GM18907 (cell line): ENCODE results near the gene PRC1.

Experiments used
- ATAC-seq: cut with Tn5 transposase; IDR thresholded peaks from one replicate; pipeline ENCODE4 v1.9.1; 2021; ENCODE audit warnings: mild to moderate bottlenecking, moderate library complexity; ENCODE audit not compliant: unreplicated experiment

The PRC1 gene

GRCh38 chr15:90989040-90989768 is 5.1 kb downstream of the PRC1 start:
- no peak for ATAC-seq

- no peak for ATAC-seq
Measured at GRCh38 chr15:90988296-90988695, 6.0 kb downstream of the PRC1 start.

- ATAC-seq: no peak
Measured at GRCh38 chr15:90987561-90988141, 6.7 kb downstream of the PRC1 start.

- no peak for ATAC-seq
Measured at GRCh38 chr15:90986790-90987507, 7.4 kb downstream of the PRC1 start.

- peak; percentile 41 for ATAC-seq
Measured at GRCh38 chr15:90982135-90982534, 12.2 kb downstream of the PRC1 start.

- peak; percentile 62 for ATAC-seq
Measured at GRCh38 chr15:90981681-90982080, 12.7 kb downstream of the PRC1 start.

- ATAC-seq: no peak
Measured at GRCh38 chr15:90979582-90979981, 14.8 kb downstream of the PRC1 start.

GRCh38 chr15:90974216-90974615 is 20.1 kb downstream of the PRC1 start:
- ATAC-seq: no peak

GRCh38 chr15:90972133-90972532 is 22.2 kb downstream of the PRC1 start:
- ATAC-seq: no peak

- ATAC-seq: no peak
Measured at GRCh38 chr15:90970274-90970673, 24.1 kb downstream of the PRC1 start.

- no peak for ATAC-seq
Measured at GRCh38 chr15:90968434-90968833, 25.9 kb downstream of the PRC1 start.

- no peak for ATAC-seq
Measured at GRCh38 chr15:90967206-90967605, 27.1 kb downstream of the PRC1 start.

- no peak for ATAC-seq
Measured at GRCh38 chr15:90966262-90966661, 28.1 kb downstream of the PRC1 start.

GRCh38 chr15:90962021-90962420 is 32.3 kb downstream of the PRC1 start:
- ATAC-seq: no peak

- no peak for ATAC-seq
Measured at GRCh38 chr15:90960298-90961091, 33.8 kb downstream of the PRC1 start.

- no peak for ATAC-seq
Measured at GRCh38 chr15:90959894-90960293, 34.4 kb downstream of the PRC1 start.

- ATAC-seq: no peak
Measured at GRCh38 chr15:90959028-90959595, 35.2 kb downstream of the PRC1 start.

- ATAC-seq: no peak
Measured at GRCh38 chr15:90957791-90958190, 36.5 kb downstream of the PRC1 start.

GRCh38 chr15:90957031-90957790 is 37.1 kb downstream of the PRC1 start:
- ATAC-seq: no peak
